Measurements from ENCODE around the gene MLPH. TPM values are rescaled to one million over a fixed set of nuclear protein-coding genes. Genes with fewer than 3 reads are reported as not detected.
A peak's percentile ranks its signal among the peaks of the same experiment; 100 is the strongest.

The MLPH gene
- total and polyA plus RNA-seq, 2 of the 13 experiments (the other 11 are each of a cell fraction or from before 2014, with no cell fraction given) = 0.12 TPM; not detected in 1

- 0 out of 2 replicates have a peak, but pooled peaks have one; percentile 57 for TF ChIP-seq NFAT5 (CRISPR knock-in tag; IDR thresholded peaks at IDR 0.05)
- peak; percentile 87; the same call in 1 of the 2 replicates for TF ChIP-seq ZNF567 (CRISPR knock-in tag; IDR thresholded peaks at IDR 0.05; ENCODE audit: borderline replicate concordance)
- no peak for TF ChIP-seq ZSCAN22 (CRISPR knock-in tag; IDR thresholded peaks at IDR 0.05)
- no peak for TF ChIP-seq MAFK (conservative IDR thresholded peaks at IDR 0.05 in 1 of 2, IDR thresholded peaks at IDR 0.05 in 1 of 2; ENCODE audit: low read length in 2 of 2)
- no peak for TF ChIP-seq TEF (CRISPR knock-in tag; IDR thresholded peaks at IDR 0.05)
- TF ChIP-seq STAT6 (CRISPR knock-in tag; IDR thresholded peaks at IDR 0.05; ENCODE audit: borderline replicate concordance) = no peak
- no peak for TF ChIP-seq ZNF10 (CRISPR knock-in tag; IDR thresholded peaks at IDR 0.05; ENCODE audit: borderline replicate concordance, low read depth)
- peak; percentile 100 for TF ChIP-seq HNF4A (CRISPR knock-in tag; IDR thresholded peaks at IDR 0.05)
- 0 out of 2 replicates have a peak, but pooled peaks have one; percentile 11 for TF ChIP-seq ZNF512B (CRISPR knock-in tag; IDR thresholded peaks at IDR 0.05; ENCODE audit: borderline replicate concordance)
- TF ChIP-seq ZBTB14 (CRISPR knock-in tag; IDR thresholded peaks at IDR 0.05) = no peak
- TF ChIP-seq ZNF30 (CRISPR knock-in tag; IDR thresholded peaks at IDR 0.05) = no peak
- TF ChIP-seq HINFP (CRISPR knock-in tag; IDR thresholded peaks at IDR 0.05; ENCODE audit: low read depth) = peak; percentile 69; the same call in 1 of the 2 replicates
- no peak for TF ChIP-seq IKZF4 (CRISPR knock-in tag; IDR thresholded peaks at IDR 0.05; ENCODE audit: borderline replicate concordance, low read depth, not compliant biosample characterization)
Observed at GRCh38 chr2:237585590-237586221, 98.7 kb downstream of the MLPH start (continued).
